ENCODE data around the gene DPP6. TPM values are rescaled to one million over a fixed set of nuclear protein-coding genes. Genes with fewer than 3 reads are reported as not detected.

The DPP6 gene
- total and polyA plus RNA-seq, 9 of the 15 experiments (the other 6 are each of a cell fraction or from before 2014, with no cell fraction given): not detected

DNA sequence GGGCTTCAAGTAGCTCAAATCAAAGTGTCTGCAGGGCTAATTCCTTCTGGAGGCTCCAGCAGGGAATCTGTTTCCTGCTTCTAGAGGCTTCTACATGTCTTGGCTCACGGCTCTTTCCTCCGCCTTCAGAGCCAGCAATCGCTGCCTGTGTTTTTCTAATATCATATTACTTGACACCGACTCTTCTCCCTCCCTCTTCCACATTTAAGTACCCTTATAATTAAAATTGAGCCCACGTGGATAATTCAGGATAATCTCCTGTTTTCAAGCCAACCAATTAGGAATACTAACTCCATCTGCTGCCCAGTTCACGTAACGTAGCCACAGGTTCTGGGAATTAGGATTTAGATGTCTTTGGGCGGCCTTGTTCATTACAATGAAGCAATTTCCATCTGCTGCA, 372.2 kb downstream of the DPP6 start (continued):
- TF ChIP-seq, protein P1, sequence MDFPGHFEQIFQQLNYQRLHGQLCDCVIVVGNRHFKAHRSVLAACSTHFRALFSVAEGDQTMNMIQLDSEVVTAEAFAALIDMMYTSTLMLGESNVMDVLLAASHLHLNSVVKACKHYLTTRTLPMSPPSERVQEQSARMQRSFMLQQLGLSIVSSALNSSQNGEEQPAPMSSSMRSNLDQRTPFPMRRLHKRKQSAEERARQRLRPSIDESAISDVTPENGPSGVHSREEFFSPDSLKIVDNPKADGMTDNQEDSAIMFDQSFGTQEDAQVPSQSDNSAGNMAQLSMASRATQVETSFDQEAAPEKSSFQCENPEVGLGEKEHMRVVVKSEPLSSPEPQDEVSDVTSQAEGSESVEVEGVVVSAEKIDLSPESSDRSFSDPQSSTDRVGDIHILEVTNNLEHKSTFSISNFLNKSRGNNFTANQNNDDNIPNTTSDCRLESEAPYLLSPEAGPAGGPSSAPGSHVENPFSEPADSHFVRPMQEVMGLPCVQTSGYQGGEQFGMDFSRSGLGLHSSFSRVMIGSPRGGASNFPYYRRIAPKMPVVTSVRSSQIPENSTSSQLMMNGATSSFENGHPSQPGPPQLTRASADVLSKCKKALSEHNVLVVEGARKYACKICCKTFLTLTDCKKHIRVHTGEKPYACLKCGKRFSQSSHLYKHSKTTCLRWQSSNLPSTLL (IDR thresholded peaks at IDR 0.05): no peak
- TF ChIP-seq, protein P2, sequence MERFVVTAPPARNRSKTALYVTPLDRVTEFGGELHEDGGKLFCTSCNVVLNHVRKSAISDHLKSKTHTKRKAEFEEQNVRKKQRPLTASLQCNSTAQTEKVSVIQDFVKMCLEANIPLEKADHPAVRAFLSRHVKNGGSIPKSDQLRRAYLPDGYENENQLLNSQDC (CRISPR knock-in tag; IDR thresholded peaks at IDR 0.05): no peak
- TF ChIP-seq, protein P3, sequence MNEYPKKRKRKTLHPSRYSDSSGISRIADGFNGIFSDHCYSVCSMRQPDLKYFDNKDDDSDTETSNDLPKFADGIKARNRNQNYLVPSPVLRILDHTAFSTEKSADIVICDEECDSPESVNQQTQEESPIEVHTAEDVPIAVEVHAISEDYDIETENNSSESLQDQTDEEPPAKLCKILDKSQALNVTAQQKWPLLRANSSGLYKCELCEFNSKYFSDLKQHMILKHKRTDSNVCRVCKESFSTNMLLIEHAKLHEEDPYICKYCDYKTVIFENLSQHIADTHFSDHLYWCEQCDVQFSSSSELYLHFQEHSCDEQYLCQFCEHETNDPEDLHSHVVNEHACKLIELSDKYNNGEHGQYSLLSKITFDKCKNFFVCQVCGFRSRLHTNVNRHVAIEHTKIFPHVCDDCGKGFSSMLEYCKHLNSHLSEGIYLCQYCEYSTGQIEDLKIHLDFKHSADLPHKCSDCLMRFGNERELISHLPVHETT (CRISPR knock-in tag; conservative IDR thresholded peaks at IDR 0.05 in 1 of 2, IDR thresholded peaks at IDR 0.05 in 1 of 2): no peak
- TF ChIP-seq, protein P4, sequence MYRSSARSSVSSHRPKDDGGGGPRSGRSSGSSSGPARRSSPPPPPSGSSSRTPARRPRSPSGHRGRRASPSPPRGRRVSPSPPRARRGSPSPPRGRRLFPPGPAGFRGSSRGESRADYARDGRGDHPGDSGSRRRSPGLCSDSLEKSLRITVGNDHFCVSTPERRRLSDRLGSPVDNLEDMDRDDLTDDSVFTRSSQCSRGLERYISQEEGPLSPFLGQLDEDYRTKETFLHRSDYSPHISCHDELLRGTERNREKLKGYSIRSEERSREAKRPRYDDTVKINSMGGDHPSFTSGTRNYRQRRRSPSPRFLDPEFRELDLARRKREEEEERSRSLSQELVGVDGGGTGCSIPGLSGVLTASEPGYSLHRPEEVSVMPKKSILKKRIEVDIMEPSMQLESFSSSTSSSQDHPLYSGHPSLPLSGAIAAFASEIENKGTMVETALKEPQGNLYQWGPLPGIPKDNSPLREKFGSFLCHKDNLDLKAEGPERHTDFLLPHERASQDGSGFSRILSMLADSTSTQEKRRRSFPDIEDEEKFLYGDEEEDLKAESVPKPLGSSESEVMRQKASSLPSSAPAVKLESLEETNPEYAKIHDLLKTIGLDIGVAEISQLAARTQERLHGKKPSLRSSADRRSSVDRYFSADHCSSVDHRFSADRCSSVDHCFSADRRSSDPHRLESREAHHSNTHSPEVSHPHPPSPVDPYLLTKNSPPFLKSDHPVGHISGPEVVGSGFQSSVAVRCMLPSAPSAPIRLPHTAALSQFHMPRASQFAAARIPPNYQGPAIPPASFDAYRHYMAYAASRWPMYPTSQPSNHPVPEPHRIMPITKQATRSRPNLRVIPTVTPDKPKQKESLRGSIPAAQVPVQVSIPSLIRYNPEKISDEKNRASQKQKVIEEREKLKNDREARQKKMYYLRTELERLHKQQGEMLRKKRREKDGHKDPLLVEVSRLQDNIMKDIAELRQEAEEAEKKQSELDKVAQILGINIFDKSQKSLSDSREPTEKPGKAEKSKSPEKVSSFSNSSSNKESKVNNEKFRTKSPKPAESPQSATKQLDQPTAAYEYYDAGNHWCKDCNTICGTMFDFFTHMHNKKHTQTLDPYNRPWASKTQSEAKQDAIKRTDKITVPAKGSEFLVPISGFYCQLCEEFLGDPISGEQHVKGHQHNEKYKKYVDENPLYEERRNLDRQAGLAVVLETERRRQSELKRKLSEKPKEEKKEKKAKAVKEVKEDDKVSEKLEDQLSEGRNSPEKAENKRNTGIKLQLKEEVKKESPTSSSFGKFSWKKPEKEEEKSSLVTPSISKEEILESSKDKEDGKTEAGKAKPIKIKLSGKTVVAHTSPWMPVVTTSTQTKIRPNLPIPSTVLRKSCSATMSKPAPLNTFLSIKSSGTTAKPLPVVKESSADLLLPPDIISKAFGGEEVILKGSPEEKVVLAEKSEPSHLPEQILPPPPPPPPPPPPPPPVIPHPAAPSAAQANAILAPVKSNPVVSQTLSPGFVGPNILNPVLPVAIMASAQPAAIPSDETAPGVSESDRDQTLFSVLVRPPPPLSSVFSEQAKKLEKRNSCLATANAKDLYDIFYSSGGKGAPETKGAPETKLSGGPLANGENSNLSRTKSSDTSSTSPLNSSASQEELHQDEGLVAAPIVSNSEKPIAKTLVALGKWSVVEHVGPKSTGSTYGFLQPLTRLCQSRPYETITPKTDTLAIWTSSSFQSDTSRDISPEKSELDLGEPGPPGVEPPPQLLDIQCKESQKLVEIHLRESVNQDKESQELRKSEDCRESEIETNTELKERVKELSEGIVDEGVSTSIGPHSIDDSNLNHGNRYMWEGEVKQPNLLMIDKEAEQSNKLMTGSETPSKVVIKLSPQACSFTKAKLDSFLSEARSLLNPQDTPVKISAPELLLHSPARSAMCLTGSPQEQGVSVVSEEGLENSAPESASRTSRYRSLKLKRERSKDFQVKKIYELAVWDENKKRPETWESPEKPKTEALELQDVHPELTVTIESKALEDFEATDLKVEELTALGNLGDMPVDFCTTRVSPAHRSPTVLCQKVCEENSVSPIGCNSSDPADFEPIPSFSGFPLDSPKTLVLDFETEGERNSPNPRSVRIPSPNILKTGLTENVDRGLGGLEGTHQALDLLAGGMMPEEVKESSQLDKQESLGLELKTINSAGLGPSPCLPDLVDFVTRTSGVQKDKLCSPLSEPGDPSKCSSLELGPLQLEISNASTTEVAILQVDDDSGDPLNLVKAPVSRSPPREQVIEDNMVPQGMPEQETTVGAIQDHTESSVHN (IDR thresholded peaks at IDR 0.05; ENCODE audit: borderline replicate concordance in 1 of 2, low read depth in 1 of 2): no peak
- TF ChIP-seq ZNF444 (CRISPR knock-in tag; IDR thresholded peaks at IDR 0.05) (no peak), ZNF780A (CRISPR knock-in tag; IDR thresholded peaks at IDR 0.05) (no peak), RAD21 (CRISPR knock-in tag; conservative IDR thresholded peaks at IDR 0.05 in 1 of 2, IDR thresholded peaks at IDR 0.05 in 1 of 2) (no peak)
